ENCODE results near the gene SLC44A3. TPM values are rescaled to one million over a fixed set of nuclear protein-coding genes. Genes with fewer than 3 reads are reported as not detected.

The SLC44A3 gene
- total and polyA plus RNA-seq, 8 donors, result 13.0 to 52.5 (median 23.2) TPM

DNA sequence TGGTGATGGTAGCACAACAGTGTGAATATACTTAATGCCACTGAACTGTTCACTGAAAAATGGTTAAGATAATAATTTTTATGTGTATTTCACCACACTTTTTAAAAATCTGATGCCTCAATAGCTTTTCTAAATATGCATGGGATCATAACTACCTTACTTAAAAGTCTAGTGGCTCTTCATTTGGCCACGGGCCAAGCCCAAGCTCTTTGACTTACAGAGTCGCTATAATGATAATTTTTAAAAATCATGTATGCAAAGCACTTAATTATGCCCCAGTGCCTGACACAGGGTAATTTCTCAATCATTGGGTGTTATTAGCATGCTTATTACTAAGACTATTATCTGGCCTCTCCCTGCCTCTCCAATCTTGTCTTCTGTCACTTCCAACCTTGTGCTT is 114.4 kb downstream of the SLC44A3 start:
- Histone ChIP-seq H3K9me3 (no peaks in the 10 kb centered on the region), H3K4me3 (no peak overlapping the region), H3K27me3 (no peaks in the 10 kb centered on the region), H3K27ac (no peak overlapping the region), H3K36me3 (no peaks in the 10 kb centered on the region), H3K4me1 (peaks cover 0 to 7% (median 1%) of the 10 kb centered on the region in 3 donors)
- FAIRE-seq, result no peak
- 64 to 74% methylated on average over 2 of the region's 2 CpGs for WGBS, 2 donors
- intact Hi-C loops (cut with DNase I), result no loop called here
- TF ChIP-seq, protein P1, sequence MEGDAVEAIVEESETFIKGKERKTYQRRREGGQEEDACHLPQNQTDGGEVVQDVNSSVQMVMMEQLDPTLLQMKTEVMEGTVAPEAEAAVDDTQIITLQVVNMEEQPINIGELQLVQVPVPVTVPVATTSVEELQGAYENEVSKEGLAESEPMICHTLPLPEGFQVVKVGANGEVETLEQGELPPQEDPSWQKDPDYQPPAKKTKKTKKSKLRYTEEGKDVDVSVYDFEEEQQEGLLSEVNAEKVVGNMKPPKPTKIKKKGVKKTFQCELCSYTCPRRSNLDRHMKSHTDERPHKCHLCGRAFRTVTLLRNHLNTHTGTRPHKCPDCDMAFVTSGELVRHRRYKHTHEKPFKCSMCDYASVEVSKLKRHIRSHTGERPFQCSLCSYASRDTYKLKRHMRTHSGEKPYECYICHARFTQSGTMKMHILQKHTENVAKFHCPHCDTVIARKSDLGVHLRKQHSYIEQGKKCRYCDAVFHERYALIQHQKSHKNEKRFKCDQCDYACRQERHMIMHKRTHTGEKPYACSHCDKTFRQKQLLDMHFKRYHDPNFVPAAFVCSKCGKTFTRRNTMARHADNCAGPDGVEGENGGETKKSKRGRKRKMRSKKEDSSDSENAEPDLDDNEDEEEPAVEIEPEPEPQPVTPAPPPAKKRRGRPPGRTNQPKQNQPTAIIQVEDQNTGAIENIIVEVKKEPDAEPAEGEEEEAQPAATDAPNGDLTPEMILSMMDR (IDR thresholded peaks at IDR 0.05), result no peak
- ATAC-seq, result no peak
- no peak for DNase-seq

DNA sequence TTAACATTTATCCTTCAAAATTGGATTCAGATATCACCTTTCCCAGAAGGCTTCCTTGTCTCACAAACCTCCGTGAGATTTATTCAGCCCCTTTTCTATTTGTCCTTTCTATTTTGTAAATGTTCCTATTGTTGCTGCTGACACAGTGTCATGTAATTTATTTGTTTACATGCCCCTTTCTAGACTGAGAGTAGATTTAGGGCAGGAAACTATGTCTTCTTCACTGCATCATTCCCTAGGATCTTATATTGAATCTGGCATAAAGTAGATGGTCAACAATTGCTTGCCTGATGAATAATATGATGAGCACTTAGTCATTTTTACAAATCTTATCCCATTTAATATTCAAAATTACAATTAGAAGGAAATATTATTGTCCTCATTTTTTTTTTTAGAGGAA is 114.9 kb downstream of the SLC44A3 start:
- FAIRE-seq (no peak), DNase-seq (no peak), ATAC-seq (no peak)
- TF ChIP-seq, protein P1 (IDR thresholded peaks at IDR 0.05), result no peak
- Histone ChIP-seq H3K4me1 (peaks cover 0 to 7% (median 0%) of the 10 kb centered on the region in 3 donors), H3K4me3 (no peak overlapping the region), H3K27ac (no peak overlapping the region), H3K9me3 (no peaks in the 10 kb centered on the region), H3K27me3 (no peaks in the 10 kb centered on the region), H3K36me3 (no peaks in the 10 kb centered on the region)
- intact Hi-C loops (cut with DNase I), result no loop called here
- WGBS, 2 donors, result 76 to 82% methylated on average over 1 of the region's 1 CpG

DNA sequence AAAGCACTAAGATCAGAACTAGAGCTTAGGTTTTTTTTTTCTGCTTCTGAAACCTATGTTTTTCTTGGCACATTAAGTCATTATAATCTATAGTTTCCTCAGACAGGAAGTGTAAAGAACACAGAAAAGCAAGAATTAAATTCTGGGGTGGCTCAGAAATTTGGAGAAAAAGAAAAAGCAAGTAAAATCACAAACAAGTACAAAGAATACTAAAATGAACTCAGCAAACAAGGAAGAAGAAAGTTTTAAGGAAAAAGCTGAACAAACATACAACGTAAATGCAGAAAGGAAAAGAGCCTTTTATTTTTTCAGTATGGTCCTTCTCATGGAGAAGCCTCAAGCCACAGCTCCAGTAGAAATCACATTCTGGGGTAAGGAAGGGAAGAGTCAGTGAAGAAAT is 115.3 kb downstream of the SLC44A3 start:
- Histone ChIP-seq H3K9me3 (no peaks in the 10 kb centered on the region), H3K4me3 (no peak overlapping the region), H3K27ac (no peak overlapping the region), H3K4me1 (peaks cover 0 to 7% (median 0%) of the 10 kb centered on the region in 3 donors), H3K27me3 (no peaks in the 10 kb centered on the region), H3K36me3 (no peaks in the 10 kb centered on the region)
- 57 to 58% methylated on average over 1 of the region's 1 CpG for WGBS, 2 donors
- intact Hi-C loops (cut with DNase I), result no loop called here
- DNase-seq, result no peak
- no peak for ATAC-seq
- no peak for FAIRE-seq
- TF ChIP-seq, protein P1 (IDR thresholded peaks at IDR 0.05), result no peak

DNA sequence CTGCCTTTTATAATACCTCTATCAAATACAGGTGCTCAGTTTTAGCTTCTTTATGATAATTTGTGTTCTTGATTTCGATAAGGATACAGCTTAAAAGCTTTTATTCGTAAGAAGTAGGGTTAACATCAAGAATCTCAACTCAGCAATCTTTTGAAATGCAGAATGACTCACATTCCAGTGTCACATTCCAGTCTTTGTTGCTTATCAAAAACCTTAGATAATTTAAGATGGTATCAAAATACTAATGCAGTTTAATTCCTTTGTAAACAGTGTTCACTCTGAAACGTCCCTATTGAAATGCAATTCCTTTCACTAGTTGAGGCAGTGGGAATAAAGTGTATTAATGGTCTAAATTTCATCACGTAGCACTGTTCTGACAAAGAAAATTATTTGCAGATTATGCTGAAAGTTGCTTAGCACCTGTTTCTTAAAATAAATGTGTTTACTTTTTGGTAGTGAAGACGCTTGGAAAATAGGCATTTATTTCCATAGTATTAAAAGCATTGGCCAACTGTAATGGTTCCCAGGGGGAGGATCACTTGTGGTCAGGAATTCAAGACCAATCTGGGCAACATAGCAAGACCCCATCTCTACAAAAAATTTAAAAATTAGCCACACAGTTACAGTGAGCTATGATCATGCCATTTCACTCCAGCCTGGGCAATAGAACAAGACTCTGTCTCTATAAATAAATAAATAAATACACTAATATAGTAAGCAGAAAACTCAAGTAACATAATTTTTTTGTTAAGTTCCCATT is 116.9 kb downstream of the SLC44A3 start:
- H3K27ac ChIP-seq, result no peak overlapping the region
- ATAC-seq, result peak in 1 of 4 donors; percentile 39

More for the DNA sequence above, 116.9 kb downstream of the SLC44A3 start:
- H3K4me3 ChIP-seq, result no peak overlapping the region
- WGBS, 2 donors, result 51 to 56% methylated on average over 5 of the region's 5 CpGs
- H3K27me3 ChIP-seq, result no peaks in the 10 kb centered on the region
- no peaks in the 10 kb centered on the region for H3K36me3 ChIP-seq
- no peak for FAIRE-seq
- no peak for DNase-seq
- no peaks in the 10 kb centered on the region for H3K9me3 ChIP-seq
- H3K4me1 ChIP-seq, result peaks cover 0 to 13% (median 3%) of the 10 kb centered on the region in 3 donors
- intact Hi-C loops (cut with DNase I), result no loop called here
- TF ChIP-seq, protein P1 (IDR thresholded peaks at IDR 0.05), result no peak

Measured in pancreas (tissue), 10 donors.